Skin epidermis (tissue), 12 donors: ENCODE data around the gene FBL.
"Not testable (repeated sequence)": the region's sequence is repeated elsewhere in the genome, so short reads cannot be mapped to it uniquely, and the experiment has no call there.

Experiments used
- H3K27ac ChIP-seq, 21 experiments: fragments of 200-600 bp; sonication (generic) in 11 of 21; one replicate each; pipeline ENCODE4 v1.5.0; 2020; ENCODE audit warnings: mild to moderate bottlenecking in 3 of 21, inconsistent platforms in 2 of 21, moderate library complexity in 2 of 21
- H3K4me3 ChIP-seq, 7 experiments: fragments of 200-600 bp; sonication (generic) in 2 of 7; one replicate each; pipeline ENCODE4 v1.5.0; 2020; ENCODE audit warnings: inconsistent platforms in 2 of 7, mild to moderate bottlenecking in 2 of 7, moderate library complexity in 1 of 7

FBL gene

GRCh38 chr19:39828015-39828653, 18.0 kb downstream of the FBL start:
- Histone ChIP-seq H3K4me3 (no peak overlapping the region), H3K27ac (peak overlapping the region in 5 of 21 experiments; percentile 26 to 67 (median 32))

GRCh38 chr19:39827216-39827615, 19.0 kb downstream of the FBL start:
- no peak overlapping the region for H3K27ac ChIP-seq
- H3K4me3 ChIP-seq = no peak overlapping the region

- Histone ChIP-seq H3K4me3 (no peak overlapping the region), H3K27ac (no peak overlapping the region)
These were observed 19.8 kb downstream of the FBL start for GRCh38 chr19:39826311-39826945.

GRCh38 chr19:39825531-39826076, 20.6 kb downstream of the FBL start:
- Histone ChIP-seq H3K4me3 (no peak overlapping the region), H3K27ac (peak overlapping the region in 4 of 21 experiments; percentile 28 to 65 (median 47))

- Histone ChIP-seq H3K27ac (peak overlapping the region in 6 of 21 experiments; percentile 16 to 68 (median 47)), H3K4me3 (peak overlapping the region in 1 of 7 experiments; percentile 80)
These were observed 21.1 kb downstream of the FBL start for GRCh38 chr19:39825093-39825463.

- H3K27ac ChIP-seq = peak overlapping the region in 18 of 21 experiments; percentile 50 to 86 (median 70)
These were observed 21.8 kb downstream of the FBL start for GRCh38 chr19:39824143-39825092.

GRCh38 chr19:39823686-39824085, 22.5 kb downstream of the FBL start:
- peak overlapping the region in 17 of 21 experiments; percentile 50 to 86 (median 69) for H3K27ac ChIP-seq
- peak overlapping the region; percentile 51 to 83 (median 71) for H3K4me3 ChIP-seq

More at GRCh38 chr19:39824143-39825092, 21.8 kb downstream of the FBL start:
- peak overlapping the region; percentile 51 to 83 (median 71) for H3K4me3 ChIP-seq

GRCh38 chr19:39820696-39821095, 25.5 kb downstream of the FBL start:
- Histone ChIP-seq H3K4me3 (no peak overlapping the region), H3K27ac (no peak overlapping the region)

GRCh38 chr19:39819786-39820185, 26.4 kb downstream of the FBL start:
- Histone ChIP-seq H3K27ac (no peak overlapping the region), H3K4me3 (no peak overlapping the region)

GRCh38 chr19:39818626-39819097, 27.5 kb downstream of the FBL start:
- no peak overlapping the region for H3K27ac ChIP-seq
- H3K4me3 ChIP-seq = no peak overlapping the region

GRCh38 chr19:39817888-39818561, 28.2 kb downstream of the FBL start:
- Histone ChIP-seq H3K27ac (no peak overlapping the region), H3K4me3 (no peak overlapping the region)

GRCh38 chr19:39816287-39817048, 29.7 kb downstream of the FBL start:
- no peak overlapping the region for H3K27ac ChIP-seq
- H3K4me3 ChIP-seq = no peak overlapping the region

- no peak overlapping the region for H3K27ac ChIP-seq
These were observed 31.6 kb downstream of the FBL start for GRCh38 chr19:39814595-39814994.

GRCh38 chr19:39814111-39814510, 32.1 kb downstream of the FBL start:
- not testable (repeated sequence) for H3K4me3 ChIP-seq, H3K27ac ChIP-seq

More at GRCh38 chr19:39814595-39814994, 31.6 kb downstream of the FBL start:
- H3K4me3 ChIP-seq = no peak overlapping the region

- Histone ChIP-seq H3K4me3 (no peak overlapping the region), H3K27ac (no peak overlapping the region)
These were observed 32.8 kb downstream of the FBL start for GRCh38 chr19:39813264-39813993.

GRCh38 chr19:39811064-39811463, 35.1 kb downstream of the FBL start:
- H3K4me3 ChIP-seq = no peak overlapping the region
- H3K27ac ChIP-seq = no peak overlapping the region

- Histone ChIP-seq H3K27ac (no peak overlapping the region), H3K4me3 (no peak overlapping the region)
These were observed 35.8 kb downstream of the FBL start for GRCh38 chr19:39810424-39810823.

GRCh38 chr19:39809368-39809767, 36.8 kb downstream of the FBL start:
- Histone ChIP-seq H3K27ac (no peak overlapping the region), H3K4me3 (no peak overlapping the region)
